HG03039 (cell line): ENCODE data around the gene STKLD1.
A peak's percentile ranks its signal among the peaks of the same experiment; 100 is the strongest.

Experiments
- ATAC-seq: cut with Tn5 transposase; IDR thresholded peaks from one replicate; pipeline ENCODE4 v1.9.1; 2021; ENCODE audit warnings: mild to moderate bottlenecking, moderate library complexity; ENCODE audit not compliant: unreplicated experiment

Gene STKLD1

GRCh38 chr9:133405508-133406438 lies 29.6 kb downstream of the STKLD1 start:
- no peak for ATAC-seq

GRCh38 chr9:133406480-133407307 lies 30.5 kb downstream of the STKLD1 start:
- no peak for ATAC-seq

- no peak for ATAC-seq
Observed at GRCh38 chr9:133408042-133408441, 31.9 kb downstream of the STKLD1 start.

GRCh38 chr9:133415170-133415569 lies 39.0 kb downstream of the STKLD1 start:
- ATAC-seq = no peak

GRCh38 chr9:133417541-133418461 lies 41.6 kb downstream of the STKLD1 start, which contains the start of gene REXO4:
REXO4 (minus strand) TSS chr9:133418010; CDS start chr9:133417844, 166 bp downstream.
- peak; percentile 56 for ATAC-seq

GRCh38 chr9:133419005-133419404 lies 42.8 kb downstream of the STKLD1 start:
- no peak for ATAC-seq

- ATAC-seq = no peak
Observed at GRCh38 chr9:133420392-133420827, 44.2 kb downstream of the STKLD1 start.

- no peak for ATAC-seq
Observed at GRCh38 chr9:133421615-133422542, 45.7 kb downstream of the STKLD1 start, which contains the start of gene ADAMTS13. ADAMTS13 (plus strand) TSS chr9:133422367; CDS start chr9:133422444, 77 bp downstream.

- ATAC-seq = no peak
Observed at GRCh38 chr9:133423216-133423615, 47.0 kb downstream of the STKLD1 start.

GRCh38 chr9:133424187-133424586 lies 48.0 kb downstream of the STKLD1 start:
- no peak for ATAC-seq

- ATAC-seq = no peak
Observed at GRCh38 chr9:133425049-133425632, 49.0 kb downstream of the STKLD1 start.

- ATAC-seq = no peak
Observed at GRCh38 chr9:133426011-133426410, 49.8 kb downstream of the STKLD1 start.

- ATAC-seq = no peak
Observed at GRCh38 chr9:133427658-133428348, 51.6 kb downstream of the STKLD1 start.

- no peak for ATAC-seq
Observed at GRCh38 chr9:133428617-133429101, 52.5 kb downstream of the STKLD1 start.

GRCh38 chr9:133429214-133429613 lies 53.0 kb downstream of the STKLD1 start:
- ATAC-seq = no peak

- ATAC-seq = no peak
Observed at GRCh38 chr9:133429641-133430161, 53.5 kb downstream of the STKLD1 start.

GRCh38 chr9:133430244-133430643 lies 54.1 kb downstream of the STKLD1 start:
- no peak for ATAC-seq

GRCh38 chr9:133433351-133433843 lies 57.2 kb downstream of the STKLD1 start:
- no peak for ATAC-seq
